GDM1 (cell line): Measurements from ENCODE around the gene PGLYRP2.
A peak's percentile ranks its signal among the peaks of the same experiment; 100 is the strongest.

Source experiments
- DNase-seq: peaks from one replicate; lab custom pipeline; 2025; lab: John Stamatoyannopoulos, UW

The PGLYRP2 gene

DNA sequence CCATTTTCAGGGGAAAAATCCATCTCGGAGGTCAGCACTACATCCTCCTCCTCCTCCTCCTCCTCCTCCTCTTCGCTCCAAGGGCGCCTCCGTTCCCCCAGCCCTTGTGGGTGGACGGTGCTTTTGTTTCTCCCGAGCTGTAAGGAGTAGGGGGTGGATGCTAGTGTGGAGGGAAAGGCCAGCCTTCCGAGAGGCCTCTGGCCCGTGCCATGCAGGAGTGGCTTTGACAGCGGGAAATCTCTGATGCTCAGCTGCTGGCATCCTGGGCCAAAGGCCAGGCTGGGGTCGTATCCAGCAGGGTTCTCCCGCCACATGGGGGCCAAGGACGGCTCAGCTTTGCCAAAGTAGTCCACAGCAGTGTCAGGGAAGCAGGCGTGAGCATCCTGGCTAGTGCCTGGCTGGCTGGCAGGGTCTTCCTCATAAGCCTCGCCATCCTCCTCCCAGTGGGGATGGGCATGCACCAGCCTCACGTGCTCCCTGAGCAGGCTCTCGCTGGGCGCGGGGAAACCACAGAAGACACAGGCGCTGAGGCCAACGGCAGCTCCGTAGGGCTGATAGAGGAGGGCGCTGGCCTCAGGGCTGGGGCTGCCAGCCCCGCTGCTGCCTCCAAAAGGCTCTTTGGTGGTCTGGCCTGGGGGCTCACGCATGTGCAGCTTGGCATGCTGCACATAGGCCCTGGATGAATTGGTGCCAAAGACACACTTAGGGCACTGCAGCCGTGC, 40.1 kb downstream of the PGLYRP2 start:
- peak; percentile 61 for DNase-seq

DNA sequence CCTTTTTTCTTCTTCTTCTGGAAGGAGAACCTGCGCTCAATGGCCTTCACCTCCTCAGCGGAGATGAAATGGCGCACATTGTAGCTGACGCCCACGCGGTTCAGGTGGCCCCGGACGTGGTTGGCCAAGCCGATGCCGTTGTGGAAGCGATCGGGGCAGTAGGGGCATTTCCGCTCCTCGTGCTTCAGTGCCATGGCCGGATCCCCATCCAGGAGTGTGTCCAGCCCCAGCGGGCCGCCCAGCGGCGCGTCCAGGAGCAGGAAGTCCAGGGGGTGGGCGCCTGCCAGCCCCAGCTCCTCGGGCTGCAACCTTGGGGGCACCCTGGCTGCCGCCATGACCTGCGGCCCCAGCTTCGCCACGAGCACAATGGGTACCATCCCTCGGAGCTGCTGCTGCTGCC, 40.7 kb downstream of the PGLYRP2 start:
- DNase-seq, result no peak

DNA sequence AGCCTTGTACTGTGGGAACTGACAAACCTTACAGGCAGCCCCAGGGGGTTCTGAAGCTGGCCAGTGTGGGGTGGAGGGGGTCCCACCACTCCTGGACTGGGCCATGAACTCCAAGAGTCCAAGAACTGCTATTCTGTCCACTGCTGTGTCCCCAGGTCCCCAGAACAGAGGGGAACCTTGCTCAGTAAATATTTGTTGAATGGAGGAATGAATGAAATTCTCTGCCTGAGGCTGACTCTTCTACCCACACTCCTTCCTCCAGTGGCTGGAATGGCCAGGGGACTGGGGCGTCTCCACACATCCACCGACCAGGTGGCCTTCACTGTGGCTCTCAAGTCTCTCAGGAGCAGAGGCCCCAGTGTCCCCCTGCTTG, 41.2 kb downstream of the PGLYRP2 start:
- no peak for DNase-seq

DNA sequence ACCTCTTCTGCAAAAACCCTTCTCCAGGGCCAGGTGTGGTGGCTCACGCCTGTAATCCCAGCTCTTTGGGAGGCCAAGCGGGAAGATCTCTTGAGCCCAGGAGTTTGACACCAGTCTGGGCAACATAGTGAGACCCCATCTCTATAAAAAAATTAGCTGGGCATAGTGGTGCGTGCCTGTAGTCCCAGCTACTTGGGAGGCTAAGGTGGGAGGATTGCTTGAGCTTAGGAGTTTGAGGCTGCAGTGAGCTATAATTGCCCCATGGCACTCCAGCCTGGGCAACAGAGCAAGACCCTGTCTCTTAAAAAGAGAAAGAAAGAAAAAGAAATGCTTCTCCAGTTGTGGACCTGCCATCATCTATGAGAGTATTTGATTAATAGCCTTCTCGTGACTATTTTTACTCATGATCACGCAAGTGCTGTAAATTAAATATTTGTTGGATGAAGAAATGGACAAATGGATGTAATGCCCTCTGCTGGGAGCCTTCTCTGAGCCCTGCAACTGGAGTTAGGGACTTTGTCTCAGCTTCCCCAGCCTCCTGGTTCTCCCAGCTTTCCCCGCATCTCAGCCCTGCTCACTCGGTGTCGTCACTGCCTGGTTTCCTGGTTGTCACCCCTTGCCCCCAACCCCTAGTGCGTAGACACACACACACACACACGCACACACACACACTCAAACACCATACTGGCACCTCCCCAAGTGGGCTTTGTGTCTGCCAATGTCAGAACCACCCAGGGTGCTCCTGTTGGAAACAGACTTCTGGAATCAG, 41.8 kb downstream of the PGLYRP2 start:
- DNase-seq, result no peak

DNA sequence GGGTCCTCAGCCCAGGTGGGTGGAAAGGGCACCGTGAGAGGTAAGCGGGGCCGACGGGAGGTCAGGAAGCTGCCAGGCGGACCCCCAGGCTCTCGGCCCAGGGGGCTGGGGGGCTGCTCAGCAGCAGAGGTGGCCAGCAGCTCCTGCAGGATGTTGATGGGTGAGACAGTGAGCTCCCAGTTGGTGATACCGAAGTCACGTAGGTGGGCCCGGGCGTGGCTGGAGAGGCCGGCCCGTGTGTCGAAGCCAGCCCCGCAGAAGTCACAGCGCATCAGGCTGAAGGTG, 42.5 kb downstream of the PGLYRP2 start:
- DNase-seq, result no peak

DNA sequence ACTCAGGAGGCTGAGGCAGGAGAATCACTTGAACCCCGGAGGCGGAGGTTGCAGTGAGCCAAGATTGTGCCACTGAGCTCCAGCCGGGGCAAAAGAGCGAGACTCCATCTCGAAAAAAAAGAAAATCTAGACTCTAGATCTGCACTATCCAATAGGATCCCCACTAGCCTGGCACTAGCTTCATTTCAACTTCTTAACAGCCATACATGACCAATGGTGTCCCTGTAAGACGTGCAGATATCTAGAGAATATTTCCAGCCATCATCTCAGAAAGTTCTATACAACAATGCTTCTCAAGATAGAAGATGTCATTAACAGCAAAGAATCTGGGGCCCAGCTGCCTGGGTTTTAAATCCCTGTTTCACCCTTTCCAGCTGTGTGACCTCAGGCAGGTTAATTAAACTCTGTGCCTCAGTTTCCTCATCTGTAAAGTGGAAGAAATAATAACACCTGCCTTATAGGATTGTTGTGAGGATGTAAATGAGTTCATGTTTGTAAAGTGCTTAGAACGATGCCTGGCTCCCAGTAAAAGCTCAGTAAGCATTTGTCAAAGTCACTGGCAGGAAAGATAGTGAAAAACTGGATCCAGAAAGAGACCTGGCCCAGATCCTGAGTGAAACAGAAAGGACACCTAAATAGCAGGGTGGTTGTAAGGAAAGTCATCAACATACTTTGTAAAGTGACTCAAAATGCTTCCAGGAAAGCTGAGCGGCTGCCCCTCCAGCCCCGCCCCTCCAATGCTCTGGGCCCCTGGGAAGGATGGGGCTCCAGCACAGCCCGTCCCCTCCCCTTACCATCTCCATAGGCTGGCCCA, 43.1 kb downstream of the PGLYRP2 start:
- no peak for DNase-seq

DNA sequence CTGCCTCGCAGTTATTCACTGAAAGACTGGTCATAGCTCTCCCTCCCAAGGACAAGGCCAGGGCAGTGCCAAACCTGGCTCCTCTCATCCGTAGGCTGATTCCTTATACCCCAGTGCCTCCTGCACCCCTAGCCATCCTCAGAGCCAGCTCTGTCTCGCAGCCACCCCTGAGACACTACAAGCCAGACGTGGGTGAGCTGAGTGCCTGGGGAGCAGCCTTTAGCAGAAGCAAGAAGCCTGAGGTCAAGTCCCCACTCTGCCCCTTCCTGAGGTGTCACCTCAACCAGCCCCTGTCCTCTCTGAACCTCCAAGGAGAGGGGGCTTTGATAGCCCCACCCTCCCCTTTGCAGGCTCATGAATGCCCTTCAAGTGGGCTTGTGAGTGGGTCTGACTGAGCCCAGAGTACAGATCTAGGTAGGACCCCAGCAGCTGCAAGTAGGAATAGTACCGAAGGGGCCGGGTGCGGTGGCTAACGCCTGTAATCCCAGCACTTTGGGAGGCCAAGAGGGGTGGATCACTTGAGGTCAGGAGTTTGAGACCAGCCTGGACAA, 45.7 kb downstream of the PGLYRP2 start:
- no peak for DNase-seq

DNA sequence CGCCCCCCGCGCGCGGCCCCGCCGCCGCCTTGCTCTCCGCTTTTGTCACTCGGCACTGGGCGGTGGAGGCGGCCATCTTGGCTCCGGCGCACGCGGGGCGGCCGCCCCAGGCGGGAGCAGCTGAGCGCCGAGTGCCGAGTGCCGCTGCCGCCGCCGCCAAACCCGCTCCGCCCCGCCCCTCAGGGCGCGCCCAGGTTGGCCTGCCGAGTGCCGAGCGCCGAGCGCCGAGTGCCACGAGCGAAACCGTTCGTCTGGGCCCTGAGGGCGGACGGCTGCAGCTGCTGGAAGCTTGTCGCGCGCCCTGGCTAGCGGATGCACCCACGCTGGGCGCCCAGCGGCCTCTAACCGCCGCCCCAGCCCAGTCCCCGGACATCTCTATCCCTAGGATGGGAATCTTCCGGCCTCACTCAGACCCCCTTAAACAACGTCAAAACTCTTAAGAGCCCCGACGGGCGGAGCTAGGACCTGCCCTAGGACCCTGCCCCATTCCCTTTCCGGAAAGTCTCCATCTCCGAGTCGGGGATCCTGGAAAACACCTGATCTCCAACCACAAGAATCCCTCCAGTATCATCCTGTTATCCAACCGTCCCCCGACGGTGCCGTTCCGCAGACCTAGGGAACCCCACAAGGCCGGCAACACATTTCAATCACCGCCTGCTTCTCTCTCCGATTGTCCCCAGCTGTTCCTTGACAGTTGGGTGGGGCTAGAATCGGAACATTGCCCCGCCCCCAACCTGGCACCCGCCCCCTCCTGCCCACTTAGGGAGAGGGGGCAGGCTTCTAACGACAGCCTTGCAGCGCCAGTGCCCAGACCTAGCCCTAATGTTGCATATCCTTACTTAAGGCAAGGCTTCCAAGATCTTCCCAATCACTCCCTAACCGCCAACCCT, 46.4 kb downstream of the PGLYRP2 start:
- peak; percentile 86 for DNase-seq

DNA sequence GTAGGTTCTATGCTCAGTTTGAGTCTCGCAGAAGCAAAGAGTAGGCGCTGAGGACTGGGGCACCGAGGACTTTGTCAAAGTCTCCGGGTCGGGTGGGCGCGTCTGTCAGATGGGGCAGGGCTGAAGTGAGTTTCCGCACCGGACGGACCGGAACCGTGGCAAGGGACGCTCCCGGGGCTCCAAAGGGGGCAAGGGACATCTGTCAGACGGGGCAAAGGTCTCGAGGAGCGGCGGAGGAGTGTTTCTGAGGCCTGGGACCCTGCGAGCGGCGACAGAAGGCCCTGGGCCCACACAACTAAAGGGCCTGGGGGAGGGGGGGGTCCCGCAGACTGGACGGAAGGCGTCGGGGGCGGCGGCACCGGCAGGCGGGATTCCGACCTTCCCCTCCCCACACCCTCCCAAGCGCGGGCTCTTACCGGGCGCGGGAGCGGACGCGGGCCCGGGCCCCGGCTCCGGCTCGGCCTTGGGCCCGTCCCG, 47.2 kb downstream of the PGLYRP2 start:
- DNase-seq, result no peak

DNA sequence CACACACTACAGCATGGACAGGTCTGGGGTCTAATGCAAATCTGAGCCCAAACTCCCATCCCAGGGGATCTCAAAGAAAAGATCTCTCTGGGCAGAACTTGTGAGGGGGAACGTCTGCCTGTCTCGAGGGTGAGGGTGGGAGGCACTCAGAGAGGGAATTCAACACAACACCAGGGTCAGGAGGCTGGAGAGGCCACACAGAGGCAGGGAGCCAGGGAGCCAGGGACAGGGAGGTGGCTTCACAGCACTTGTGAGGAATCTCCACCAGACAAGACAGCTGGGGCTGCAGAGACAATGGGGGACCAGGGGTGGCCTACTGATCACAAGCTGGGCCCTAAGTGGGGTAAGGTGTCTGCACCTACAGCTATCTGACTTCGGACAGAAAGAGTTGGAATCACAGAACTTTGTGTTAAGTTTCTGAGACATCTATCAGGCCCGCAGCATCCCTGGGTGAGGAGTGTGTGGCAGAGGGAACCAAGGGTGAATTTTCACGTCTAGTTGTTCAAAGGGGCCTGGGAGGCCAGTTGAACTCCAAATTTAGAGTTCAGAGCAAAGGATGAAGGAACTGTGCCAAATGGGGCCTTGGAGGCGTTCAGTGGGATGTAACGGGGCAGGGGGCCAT, 47.8 kb downstream of the PGLYRP2 start:
- no peak for DNase-seq

DNA sequence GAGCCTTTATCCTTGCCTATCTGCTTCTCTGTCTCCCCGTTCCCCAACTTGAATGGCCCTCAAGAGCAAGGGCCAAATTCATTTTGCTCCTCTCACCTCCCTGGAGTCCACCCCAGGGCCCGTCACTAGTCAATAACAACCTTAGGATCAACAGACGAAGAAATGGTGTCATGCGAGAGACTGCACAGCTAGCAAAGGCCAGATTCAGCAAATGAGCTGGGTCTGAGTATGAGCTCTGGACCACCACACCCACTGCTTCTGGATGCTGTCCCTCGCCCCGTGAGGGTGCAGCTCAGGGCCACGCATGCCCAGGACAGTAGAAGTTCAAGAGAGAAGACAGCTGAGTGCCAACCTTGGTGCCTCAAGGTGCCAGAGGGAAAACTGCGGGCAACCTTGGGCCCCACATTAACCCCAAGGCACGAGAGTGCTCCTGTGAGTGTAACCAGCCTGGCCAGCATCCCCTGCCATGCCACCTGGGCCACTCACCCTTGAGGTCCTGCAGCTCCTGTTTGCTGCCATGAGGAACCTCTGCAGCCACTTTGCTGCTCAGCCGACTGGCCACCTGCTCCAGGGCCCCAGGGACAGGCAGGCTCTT, 48.7 kb downstream of the PGLYRP2 start:
- DNase-seq, result no peak

DNA sequence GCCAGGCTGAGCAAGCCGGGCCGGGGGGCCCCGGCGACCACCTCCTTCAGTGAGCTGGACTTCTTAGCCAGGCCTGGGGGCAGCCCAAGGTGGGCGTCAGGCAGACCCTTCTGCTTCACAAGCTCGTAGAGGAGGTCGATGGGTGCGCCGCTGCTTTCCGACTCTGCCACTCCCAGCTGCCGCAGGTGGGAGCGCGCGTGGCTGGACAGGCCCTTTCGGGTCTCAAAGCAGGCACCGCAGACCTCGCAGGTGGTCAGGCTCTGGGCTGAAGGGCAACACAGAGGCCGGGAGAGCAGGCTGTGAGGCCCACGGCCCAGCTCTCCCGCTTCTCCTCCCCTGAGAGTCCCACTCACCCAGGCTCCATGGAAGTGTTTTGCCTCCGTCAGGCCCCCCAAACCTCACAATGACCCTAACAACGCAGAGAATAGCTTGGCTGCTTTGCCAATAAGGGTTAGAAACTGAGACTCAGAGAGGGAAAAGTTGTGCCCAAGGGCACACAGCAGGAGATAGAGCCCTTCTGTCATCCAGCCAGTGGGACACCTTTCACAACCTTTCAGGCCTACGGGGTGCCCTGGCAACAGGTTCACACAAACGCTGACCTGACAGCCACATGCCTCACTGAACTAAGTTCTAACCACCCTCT, 49.4 kb downstream of the PGLYRP2 start:
- no peak for DNase-seq

DNA sequence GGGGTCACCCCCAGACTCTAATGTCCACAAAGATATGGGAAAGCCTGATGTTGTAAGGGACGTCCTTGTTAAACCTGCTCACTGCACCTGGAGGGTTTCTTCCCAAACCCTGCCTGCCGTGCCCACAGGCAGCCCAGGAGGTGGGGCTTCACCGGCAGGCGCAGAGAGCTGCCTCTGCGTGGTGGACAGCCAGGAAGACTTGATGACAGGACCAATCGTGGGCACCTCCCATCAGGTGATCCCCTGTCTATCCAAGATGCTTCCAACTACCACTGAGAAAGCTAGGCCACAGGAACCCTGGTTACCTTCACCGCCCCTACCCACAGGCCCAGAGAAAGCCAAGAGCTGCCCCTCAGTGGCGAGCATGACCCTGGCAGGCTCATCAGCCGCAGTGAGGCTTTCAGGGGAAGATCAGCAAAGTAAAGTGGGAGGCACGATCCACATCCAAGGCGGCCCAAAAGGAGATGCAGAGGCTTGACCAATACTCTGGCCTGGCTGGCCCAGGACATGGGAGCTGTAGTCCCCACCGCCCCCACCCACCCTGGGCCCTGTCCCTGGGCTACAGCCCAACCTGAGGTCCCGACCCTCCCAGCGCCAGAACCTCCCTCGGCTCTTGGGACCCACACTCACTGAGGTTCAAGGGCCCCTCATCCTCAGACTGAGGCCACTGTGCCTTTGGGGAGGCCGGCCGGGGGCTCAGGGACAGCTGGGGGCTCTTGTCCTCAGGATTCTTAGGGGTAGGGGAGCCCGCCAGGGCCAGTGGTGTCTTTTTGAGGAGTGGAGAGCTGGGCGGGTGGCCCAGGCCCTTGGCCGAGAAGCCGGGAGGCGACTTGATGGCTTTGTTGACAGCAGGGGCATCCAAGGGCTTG, 50.1 kb downstream of the PGLYRP2 start:
- no peak for DNase-seq

DNA sequence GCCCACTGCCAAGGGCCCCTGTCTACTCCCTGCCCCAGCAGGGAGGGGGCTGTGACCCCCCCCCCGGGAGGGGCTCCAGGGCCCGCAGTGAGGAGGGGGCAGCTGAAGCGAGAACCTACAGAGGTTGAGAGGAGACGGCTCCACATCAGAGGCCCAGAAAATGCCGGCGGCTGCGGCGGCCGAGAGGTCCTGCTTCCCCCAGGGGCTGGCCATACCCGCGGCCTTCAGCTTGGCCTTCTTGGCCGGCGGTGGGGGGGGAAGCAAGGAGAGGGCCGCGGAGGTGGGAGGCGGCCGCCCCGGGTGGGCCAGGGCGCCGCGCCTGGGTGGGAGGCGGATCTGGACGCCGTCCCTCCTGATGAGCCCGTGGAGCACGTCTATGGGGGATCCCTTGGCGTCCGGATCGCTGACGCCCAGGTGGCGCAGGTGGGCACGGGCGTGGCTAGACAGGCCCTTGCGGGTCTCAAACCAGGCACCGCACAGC, 51.3 kb downstream of the PGLYRP2 start:
- no peak for DNase-seq

DNA sequence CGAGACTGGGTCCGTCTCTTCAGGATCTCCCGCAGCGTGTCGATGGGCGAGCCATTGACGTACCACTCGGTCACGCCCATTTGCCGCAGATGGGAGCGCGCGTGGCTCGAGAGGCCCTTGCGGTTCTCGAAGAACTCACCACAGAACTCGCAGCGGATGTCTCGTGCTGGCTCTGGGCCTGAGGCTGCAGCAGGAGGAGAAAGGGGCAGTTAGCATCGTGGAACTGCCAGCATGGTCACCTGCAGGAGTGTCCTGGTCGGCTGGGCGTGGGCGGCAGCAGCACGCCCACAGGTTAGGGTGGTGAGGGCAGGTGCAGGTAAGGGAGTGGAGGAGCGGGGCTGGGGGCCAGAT, 52.0 kb downstream of the PGLYRP2 start:
- no peak for DNase-seq

DNA sequence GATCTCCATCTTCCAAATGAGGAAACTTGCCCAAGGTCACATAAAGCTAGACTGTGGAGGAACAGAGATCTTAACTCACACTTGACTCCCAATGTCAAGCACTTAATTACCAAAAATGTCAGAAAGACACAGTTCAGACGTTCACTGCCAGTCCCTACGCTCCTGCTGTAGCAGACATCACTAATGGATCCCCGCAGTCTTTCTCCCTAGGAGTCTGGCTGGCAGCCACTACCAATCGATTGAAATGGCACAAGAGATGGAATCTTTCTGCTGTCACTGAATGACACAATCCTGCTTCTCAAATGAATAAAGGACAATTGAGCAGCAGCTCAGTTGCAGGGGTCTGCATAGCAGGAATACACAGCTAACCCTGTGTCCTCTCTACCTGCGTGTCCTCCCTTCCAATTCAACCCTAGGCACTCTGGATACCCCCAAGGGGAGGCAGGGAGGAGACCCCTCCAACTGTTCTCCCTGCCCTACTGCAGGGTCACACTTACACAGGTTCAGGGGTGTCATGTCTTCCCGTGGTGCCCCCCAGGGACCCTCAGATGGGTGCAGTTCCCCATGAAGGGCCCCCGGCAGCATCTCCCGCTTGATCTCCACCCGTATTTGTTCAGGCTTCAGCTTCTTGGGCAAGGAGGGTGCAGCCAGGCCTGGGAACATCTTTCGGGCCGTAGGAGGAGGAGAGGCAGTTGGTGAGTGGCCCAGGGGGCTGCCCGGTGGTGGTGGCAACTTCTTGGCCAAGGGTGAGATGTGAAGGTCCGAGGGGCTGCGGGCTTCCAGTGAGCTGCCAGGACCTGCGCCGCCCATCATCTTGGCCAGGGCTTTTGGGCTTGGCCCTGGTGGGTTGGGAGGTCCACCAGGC, 52.6 kb downstream of the PGLYRP2 start:
- DNase-seq, result no peak

DNA sequence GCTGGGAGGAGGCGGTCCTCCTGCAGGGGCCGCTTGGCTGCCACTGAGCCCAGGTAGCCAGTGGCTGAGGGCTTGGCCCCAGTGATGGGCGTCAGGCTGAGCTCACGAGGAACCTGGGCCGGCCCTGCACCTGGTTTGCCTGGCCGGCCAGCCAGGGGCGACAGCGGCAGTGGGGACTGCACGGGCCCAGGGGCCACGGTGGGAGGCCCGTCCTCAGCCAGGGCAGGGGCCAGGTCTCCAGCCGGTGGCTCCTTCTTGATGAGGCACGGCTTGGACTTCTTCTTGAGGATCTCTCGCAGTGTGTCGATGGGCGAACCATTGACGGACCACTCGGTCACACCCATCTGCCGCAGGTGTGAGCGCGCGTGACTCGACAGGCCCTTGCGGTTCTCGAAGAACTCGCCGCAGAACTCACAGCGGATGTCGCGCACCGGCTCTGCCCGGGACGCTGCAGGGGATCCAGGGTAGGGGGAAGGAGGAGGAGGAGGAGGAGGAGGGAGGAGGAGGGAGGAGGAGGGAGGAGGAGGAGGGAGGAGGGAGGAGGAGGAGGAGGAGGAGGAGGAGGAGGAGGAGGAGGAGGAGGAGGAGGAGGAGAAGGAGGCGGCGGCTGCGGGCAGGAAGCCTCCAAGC, 53.9 kb downstream of the PGLYRP2 start:
- DNase-seq, result no peak
